Measurements from ENCODE around the gene TRMT1L.

- TF ChIP-seq CTCF (IDR thresholded peaks at IDR 0.05; ENCODE audit: extremely low read depth in 1 of 2, insufficient read depth in 1 of 2, low read depth in 1 of 2, low read length in 2 of 2) (no peak), POLR2A (IDR thresholded peaks at IDR 0.05; ENCODE audit: low read depth, low read length) (peak; percentile 76), POLR2AphosphoS5 (IDR thresholded peaks at IDR 0.05; ENCODE audit: insufficient read depth, low read depth, low read length) (no peak), MYC (IDR thresholded peaks at IDR 0.05; ENCODE audit: low read depth, low read length) (no peak), EZH2 (IDR thresholded peaks at IDR 0.05; ENCODE audit: borderline replicate concordance, low read depth, low read length, severe bottlenecking) (no peak), MAX (IDR thresholded peaks at IDR 0.05; ENCODE audit: insufficient read depth, insufficient read length) (no peak), FOS (IDR thresholded peaks at IDR 0.05; ENCODE audit: borderline replicate concordance, insufficient read depth, low read length) (no peak), JUN (IDR thresholded peaks at IDR 0.05; ENCODE audit: borderline replicate concordance, insufficient read depth, insufficient read length, low read depth) (no peak), GATA2 (IDR thresholded peaks at IDR 0.05; ENCODE audit: insufficient read depth, insufficient read length, low read depth, low read length) (no peak)
These were observed 1.1 kb upstream of the TRMT1L start for GRCh38 chr1:185157599-185158412.
